Adipose tissue (tissue), 3 donors: Measurements from ENCODE around the gene R3HCC1L. TPM values are rescaled to one million over a fixed set of nuclear protein-coding genes. Genes with fewer than 3 reads are reported as not detected.
A peak's percentile ranks its signal among the peaks of the same experiment; 100 is the strongest.
"Not testable (repeated sequence)": the region's sequence is repeated elsewhere in the genome, so short reads cannot be mapped to it uniquely, and the experiment has no call there.

Experiments
- H3K27ac ChIP-seq: one replicate; pipeline ENCODE4 v1.5.1; 2013; ENCODE audit warnings: low read depth, low read length
- WGBS, 3 donors: extraction: QIAGEN DNeasy Blood & Tissue Kit; methylation state at CpG; one replicate each; pipeline ENCODE4 v1.1.7; 2013; 5-methylcytosine and 5-hydroxymethylcytosine counted together
- polyA plus RNA-seq, 3 donors: library from polyadenylated mRNA; stranded (reverse); fragments of 200-250 nt; gene quantifications; one replicate each; pipeline ENCODE4 v1.2.3, GENCODE V29; 2013
- donor health status: healthy with polysubstance abuse.
- donor health status: Bipolar disorder and iron deficiency.
- donor health status: healthy.

Gene R3HCC1L
- polyA plus RNA-seq, 3 donors: 4.6 to 9.2 (median 5.1) TPM

DNA sequence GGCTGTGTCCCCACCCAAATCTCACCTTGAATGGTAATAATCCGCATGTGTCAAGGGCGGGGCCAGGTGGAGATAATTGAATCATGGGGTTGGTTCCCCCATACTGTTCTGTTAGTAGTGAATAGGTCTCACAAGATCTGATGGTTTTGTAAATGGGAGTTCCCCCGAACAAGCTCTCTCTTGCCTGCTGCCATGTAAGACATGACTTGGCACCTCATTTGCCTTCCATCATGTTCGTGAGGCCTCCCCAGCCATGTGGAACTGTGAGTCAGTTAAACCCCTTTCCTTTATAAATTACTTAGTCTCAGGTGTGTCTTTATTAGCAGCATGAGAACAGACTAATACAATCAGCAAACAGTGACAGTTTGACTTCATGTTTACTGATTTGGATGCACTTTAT, 14.6 kb upstream of the R3HCC1L start:
- 81 to 86% (median 86%) methylated on average over 4 of the region's 4 CpGs for WGBS, 3 donors
- no peak overlapping the region for H3K27ac ChIP-seq

DNA sequence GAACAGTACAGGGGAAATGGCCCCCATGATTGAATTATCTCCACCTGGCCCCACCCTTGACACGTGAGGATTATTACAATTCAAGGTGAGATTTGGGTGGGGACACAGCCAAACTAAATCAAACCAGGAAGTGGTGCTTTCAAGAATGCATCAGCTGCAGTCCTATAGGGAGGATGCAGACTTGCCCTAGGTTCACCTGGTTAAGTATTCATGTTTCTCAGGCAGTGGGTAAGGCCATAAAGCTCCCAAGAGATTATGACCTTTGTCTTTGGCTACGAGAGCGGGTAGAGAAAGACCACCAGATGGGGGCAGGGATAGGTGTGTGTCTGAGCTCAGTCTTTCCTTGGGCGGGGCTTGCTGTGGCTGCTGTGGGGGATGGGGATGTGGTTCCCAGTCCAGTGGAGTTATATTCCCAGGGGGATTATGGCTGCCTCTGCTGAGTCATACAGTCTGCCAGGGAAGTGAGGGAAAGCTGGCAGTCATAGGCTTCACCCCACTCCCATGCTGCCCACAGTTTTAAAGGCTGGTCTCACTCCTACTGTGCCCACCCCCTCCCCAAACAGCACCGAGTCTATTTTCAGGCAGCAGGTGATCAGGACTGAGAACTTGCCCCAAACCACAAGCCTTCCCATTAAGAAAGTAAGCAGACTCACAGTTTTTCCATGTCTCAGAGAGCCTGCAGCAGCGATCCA, 8.4 kb upstream of the R3HCC1L start:
- 70 to 81% (median 77%) methylated on average over 6 of the region's 6 CpGs for WGBS, 3 donors

DNA sequence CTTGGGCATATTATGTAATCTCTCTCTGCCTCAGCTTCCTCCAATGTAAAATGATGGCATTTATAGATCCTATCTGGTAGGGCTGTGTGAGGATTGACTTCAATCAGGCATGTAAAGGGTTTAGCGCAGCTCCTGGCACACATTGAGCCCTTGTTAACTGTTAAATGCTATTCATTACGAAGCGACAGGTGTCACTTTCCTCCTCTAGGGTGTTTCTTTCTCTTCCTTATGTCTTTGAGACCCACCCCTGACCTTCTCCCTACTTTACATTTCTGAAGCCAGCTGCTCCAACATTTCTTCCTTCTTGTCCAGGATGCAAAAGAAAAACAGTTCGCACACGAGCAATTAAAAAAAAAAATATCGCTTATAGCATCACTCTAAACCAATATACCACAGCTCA, 5.7 kb upstream of the R3HCC1L start:
- H3K27ac ChIP-seq: no peak overlapping the region
- WGBS, 3 donors: 69 to 84% (median 82%) methylated on average over 6 of the region's 6 CpGs

More for the DNA sequence above, 8.4 kb upstream of the R3HCC1L start:
- no peak overlapping the region for H3K27ac ChIP-seq

DNA sequence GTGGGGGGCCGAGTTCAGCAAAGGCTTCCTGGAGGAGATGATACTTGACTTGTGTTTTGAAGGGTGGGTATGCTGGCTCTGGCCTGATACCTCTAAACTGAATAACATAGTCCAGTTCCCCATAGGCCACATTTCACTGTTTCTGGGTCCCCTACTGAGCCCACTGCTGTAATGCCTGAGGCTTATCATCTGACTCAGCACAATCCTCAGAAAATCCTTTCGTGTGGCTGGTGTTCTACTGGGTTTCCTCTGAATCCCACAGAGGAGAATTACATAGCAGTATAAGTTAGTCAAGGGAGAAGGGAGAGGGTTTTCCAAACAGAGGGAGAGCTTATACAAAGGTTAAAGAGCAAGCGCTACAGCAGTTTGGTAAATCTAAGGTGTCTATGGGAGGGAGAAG, 2.8 kb upstream of the R3HCC1L start:
- 79 to 84% (median 82%) methylated on average over 3 of the region's 3 CpGs for WGBS, 3 donors
- no peak overlapping the region for H3K27ac ChIP-seq

DNA sequence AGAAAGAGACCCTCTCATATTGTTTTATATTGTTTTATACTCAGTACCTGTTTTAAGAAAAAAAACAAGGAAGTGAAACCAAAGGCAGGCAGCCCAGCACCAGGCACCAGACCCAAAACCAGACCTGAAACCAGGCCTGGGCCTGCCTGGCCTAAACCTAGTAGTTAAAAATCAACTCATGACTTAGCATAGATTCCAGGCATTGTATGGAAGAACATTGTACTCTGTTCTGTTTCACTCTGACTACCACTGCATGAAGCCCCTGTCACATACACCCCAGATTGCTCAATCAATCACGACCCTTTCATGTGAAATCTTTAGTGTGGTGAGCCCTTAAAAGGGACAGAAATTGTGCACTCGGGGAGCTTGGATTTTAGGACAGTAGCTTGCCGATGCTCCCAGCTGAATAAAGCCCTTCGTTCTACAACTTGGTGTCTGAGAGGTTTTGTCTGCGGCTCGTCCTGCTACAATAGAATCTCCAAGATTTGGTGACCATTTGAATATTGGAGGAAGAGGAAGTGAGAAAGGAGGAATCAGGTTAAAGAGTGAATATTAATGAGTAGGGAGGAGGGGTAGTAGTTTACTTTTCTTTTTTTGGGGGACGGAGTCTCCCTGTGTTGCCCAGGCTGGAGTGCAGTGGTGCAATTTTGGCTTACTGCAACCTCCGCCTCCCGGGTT, 1.2 kb upstream of the R3HCC1L start:
- not testable (repeated sequence) for H3K27ac ChIP-seq
- WGBS, 3 donors: 92 to 94% (median 93%) methylated on average over 9 of the region's 9 CpGs

DNA sequence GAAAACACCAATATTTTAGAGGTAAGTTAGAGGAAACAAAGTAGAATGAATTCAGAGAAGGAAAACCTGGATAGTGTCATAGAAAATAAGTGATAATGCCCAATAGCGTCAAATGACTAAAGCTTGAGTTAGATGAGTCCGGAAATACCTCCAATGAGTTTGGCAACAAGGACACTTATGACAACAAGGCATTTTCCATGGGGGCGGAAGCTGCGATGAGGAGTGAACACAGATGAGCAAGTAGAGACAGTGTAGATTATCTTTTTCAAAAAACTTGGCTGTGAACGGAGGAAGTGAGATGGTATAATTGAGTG, 383 bp upstream of the R3HCC1L start:
- H3K27ac ChIP-seq: no peak overlapping the region
- WGBS, 3 donors: 62 to 74% (median 71%) methylated on average over 5 of the region's 5 CpGs

DNA sequence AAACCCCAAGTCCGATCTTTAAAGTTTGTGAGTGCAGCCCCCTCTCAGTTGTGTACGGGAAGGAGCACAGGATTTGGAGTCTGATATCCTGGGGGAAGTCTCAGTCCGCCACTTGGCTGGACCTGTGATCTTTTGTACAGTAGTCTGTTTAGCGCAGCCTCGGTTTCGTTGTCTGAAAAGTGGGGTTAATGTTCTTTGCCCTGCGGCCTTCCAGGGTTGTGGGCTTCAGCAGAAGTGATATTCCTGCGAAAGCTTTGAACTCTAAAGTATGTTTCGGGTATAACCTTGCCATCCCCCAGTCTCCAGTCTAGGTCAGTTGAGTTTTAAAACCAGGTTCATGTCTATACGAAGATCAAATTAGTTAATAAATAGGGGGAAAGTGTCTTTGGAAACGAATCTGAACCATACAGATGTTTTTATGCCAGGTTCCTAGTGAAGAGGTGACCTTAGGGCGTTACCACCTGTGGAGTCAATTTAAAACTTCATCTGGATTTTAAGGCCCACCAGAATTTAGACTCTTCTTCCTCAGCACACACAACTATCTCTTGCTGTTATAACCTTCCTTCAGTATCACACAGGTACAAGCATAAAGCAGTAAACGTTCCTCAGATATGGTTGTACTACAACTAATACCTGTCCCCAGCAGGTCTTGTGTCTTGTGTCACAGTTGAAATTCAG, 904 bp downstream of the R3HCC1L start:
- H3K27ac ChIP-seq: peak overlapping the region; percentile 43
- WGBS, 3 donors: 8 to 21% (median 19%) methylated on average over 13 of the region's 13 CpGs

DNA sequence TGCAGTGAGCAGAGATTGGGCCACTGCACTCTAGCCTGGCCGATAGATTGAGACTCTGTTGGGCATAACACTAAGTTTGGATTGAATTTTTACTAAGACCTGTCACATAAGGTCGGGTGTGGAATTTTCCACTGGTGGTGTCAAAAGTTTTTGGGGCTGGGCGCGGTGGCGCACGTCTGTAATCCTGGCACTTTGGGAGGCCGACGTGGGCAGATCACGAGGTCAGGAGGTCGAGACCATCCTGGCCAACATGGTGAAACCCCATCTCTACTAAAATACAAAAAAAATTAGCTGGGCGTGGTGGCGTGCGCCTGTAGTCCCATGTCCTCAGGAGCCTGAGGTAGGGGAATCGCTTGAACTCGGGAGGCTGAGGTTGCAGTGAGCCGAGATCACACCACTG, 2.3 kb downstream of the R3HCC1L start:
- WGBS, 3 donors: 94 to 98% (median 96%) methylated on average over 16 of the region's 16 CpGs
- H3K27ac ChIP-seq: not testable (repeated sequence)

DNA sequence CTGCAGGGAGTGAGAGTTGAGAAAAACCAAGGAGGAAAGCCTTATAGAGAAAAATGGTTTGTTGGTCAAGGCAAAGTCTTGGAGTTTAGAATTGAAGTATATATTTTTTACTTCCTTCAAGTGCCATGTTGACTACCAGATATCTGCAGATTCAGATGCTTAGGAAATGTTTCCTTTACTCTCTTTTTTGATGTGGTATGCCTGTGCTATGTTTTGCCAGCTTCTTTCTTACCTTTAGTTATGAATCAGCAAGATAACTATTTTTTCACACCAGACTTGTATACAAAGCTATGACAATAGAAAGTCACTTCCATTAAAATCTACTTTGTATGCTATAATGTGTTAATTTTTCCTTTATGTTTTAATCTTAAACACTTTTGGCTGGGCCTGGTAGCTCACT, 3.6 kb downstream of the R3HCC1L start:
- H3K27ac ChIP-seq: no peak overlapping the region

DNA sequence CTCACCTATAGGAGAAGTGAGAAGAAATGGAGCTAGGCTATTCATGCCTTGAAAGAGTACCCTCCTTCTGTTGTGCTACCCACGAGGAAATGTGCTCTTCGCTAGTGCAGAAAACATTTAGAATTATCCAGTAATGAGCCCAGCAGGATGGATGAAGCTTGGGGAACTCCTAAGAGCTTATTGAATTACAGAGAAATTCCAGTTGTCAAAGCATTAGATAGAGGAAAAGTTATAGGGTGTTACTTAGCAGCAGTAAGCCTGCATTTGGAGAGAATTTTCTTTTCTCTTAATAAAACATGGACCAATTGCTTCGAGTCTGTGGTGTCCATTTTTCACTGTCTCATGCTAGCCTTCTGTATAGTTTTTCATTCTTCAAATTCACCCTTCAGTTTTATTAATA, 5.0 kb downstream of the R3HCC1L start:
- H3K27ac ChIP-seq: no peak overlapping the region
- WGBS, 3 donors: 75 to 81% (median 79%) methylated on average over 3 of the region's 3 CpGs

DNA sequence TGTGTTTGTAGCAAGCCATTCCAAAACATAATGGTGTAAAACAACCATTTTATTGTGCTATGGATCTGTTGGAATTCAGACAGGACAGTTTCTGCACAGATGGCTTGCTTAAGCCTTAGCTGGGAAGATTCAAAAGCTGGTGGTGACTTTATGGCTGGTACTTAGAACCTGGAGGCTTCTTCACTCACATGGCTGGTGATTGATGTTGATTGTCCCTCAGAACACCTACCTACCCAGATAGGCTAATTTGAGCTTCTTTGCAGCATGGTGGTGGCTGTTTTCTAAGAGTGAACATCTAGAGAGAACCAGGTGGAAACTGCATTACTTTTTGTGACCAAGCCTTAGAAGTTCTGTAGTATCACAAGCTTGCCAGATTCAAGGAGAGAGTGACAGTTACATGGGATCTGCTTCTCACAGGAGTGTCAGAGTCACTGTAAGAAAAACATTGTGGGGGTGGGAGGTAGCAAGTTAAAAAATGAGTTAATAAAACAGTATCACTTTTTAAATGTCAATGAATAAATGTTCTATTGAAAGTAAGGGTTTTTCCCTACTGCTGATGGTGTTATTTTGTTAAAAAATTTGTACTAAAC, 7.1 kb downstream of the R3HCC1L start:
- no peak overlapping the region for H3K27ac ChIP-seq

DNA sequence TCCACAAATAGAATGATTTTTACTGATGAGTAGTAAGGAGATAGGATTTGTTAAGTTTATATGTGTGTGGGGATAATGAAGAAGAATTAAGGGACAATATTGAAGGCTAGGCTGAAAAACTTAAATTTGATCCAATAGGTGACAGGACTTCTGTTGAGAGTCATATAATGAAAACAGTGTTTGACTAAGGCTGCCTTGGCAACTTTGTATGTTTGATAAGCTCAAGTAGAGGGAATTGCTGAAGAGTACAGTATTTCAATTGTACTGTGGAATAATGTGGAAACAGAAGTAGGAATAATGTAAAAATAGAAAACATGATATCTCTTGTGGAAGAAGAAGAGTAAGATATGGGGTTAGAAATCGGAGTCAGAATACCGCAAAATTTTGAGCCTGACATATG, 10.5 kb downstream of the R3HCC1L start:
- 76 to 98% (median 86%) methylated on average over 2 of the region's 2 CpGs for WGBS, 3 donors

DNA sequence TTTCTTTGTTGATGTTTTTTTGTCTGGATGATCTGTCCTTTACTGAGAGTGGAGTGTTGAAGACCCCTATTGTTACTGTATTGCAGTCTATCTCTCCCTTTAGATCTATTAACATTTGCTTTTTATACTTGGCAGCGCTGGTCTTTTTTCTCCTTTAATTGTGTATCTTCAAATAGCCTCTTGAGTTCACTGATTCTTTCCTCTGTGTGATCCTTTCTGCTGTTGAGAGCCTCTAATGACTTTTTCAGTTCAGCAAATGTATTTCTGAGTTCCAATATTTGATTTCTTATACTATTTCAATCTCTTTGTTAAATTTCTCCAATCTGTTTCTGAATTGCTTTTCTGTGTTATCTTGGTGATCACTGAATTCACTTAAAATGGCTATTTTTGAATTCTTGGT, 15.4 kb downstream of the R3HCC1L start:
- WGBS, 3 donors: 96 to 100% (median 100%) methylated on average over 1 of the region's 1 CpG

More for the DNA sequence above, 10.5 kb downstream of the R3HCC1L start:
- no peak overlapping the region for H3K27ac ChIP-seq

DNA sequence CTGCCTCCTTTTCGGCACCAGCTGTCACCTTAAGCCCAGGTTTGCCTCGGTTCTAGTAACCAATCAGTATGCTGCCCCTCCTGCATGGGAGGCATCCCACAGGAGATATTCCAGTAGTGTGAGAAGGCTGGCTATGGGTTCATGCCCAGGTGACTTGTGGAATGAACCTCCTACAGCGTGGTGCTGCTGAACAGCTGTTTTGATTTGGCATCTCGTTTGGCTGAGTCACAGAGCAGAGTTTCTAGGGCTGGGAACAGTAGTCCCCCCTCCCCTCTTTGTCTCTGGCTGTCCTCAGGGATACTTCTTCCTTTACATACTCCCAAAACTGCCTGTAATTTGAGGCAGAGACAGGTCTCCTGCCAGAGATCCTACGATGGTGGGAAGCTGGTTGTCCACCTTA, 16.1 kb downstream of the R3HCC1L start:
- 95 to 96% (median 95%) methylated on average over 5 of the region's 5 CpGs for WGBS, 3 donors
- H3K27ac ChIP-seq: no peak overlapping the region

More for the DNA sequence above, 15.4 kb downstream of the R3HCC1L start:
- no peak overlapping the region for H3K27ac ChIP-seq

DNA sequence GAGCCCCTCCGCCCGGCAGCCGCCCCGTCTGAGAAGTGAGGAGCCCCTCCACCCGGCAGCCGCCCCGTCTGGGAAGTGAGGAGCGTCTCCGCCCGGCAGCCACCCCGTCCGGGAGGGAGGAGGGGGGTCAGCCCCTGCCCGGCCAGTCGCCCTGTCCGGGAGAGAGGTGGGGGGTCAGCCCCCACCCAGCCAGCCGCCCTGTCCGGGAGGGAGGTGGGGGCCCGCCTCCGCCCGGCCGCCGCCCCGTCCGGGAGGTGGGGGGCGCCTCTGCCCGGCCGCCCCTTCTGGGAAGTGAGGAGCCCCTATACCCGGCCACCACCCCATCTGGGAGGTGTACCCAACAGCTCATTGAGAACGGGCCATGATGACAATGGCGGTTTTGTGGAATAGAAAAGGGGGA, 18.3 kb downstream of the R3HCC1L start:
- whole genome bisulfite sequencing, 3 donors: 88 to 95% (median 88%) methylated on average over 19 to 20 of the region's 30 CpGs
- not testable (repeated sequence) for H3K27ac ChIP-seq

DNA sequence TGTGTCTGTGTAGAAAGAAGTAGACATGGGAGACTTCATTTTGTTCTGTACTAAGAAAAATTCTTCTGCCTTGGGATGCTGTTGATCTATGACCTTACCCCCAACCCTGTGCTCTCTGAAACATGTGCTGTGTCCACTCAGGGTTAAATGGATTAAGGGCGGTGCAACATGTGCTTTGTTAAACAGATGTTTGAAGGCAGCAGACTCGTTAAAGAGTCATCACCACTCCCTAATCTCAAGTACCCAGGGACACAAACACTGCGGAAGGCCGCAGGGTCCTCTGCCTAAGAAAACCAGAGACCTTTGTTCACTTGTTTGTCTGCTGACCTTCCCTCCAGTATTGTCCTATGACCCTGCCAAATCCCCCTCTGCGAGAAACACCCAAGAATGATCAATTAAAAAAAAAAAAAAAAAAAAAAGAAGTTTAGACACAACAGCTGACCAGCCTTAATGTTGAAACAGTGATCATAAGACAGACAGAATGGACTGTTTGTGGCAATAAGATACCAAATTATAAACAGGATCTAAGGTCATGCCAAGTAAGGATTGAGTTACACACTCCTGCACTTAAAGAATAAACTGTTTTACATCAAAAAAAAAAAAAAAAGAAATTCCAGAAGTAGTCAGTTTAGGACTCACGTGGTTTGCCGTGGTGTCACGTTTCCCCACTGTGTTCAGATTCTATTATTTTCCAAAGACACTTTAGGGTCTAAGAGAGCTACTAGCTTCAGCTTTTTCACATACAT, 18.9 kb downstream of the R3HCC1L start:
- WGBS, 3 donors: 58 to 77% (median 64%) methylated on average over 8 of the region's 8 CpGs
- not testable (repeated sequence) for H3K27ac ChIP-seq

DNA sequence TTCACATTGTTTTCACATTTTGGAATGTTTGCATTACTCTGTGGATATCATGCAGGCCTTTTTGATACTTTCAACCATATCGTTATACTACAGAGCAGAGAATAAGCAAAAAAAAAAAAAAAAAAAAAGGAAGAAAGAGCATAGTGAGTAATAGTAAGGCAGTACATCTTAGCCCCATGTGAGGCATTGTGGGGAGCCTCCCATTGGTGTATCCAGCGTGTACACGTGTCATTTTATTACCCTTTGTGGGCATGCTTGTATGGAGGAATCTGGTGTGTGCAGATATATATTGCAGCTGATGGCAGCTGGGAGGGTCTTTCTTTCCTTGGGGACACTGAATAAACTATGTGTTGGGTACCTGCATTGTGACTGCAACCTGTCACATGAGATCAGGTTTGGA, 19.6 kb downstream of the R3HCC1L start:
- 89% methylated on average over 3 of the region's 3 CpGs for WGBS, 3 donors
- no peak overlapping the region for H3K27ac ChIP-seq

DNA sequence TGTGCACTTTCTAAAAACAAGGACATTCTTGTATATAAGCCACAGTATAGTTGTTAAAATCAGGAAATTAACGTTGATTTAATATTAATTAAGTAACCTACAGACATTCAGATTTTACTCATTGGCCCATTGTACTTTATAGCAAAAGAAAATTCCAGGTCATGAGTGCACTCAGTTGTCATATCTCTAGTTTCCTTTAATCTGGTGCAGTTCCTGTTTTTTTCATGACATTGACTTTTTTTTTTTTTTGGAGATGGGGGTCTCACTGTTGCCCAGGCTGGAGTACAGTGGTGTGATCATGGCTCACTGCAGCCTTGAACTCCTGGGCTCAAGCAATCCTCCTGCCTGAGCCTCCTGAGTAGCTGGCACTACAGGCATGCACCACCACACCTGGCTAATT, 24.1 kb downstream of the R3HCC1L start:
- no peak overlapping the region for H3K27ac ChIP-seq
- WGBS, 3 donors: 75 to 95% (median 80%) methylated on average over 1 of the region's 1 CpG

DNA sequence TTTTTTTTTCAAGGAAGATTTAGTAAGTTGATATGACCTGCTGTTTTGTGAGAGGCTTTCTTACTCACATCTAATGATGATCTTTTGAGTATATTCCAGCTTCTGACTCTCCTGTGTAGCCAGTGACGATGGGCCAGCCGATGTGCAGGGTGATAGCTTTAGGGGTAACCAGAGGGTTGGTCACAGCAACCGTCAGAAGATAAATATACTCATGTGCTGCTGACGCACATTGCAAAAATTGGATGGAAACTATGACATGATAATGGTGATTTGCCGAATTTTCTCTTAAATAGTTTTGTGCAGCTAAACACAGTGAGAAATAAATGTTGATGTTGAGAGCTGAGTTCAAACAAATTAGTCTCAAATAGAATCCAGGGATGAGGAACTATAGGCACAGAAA, 29.5 kb downstream of the R3HCC1L start:
- H3K27ac ChIP-seq: no peak overlapping the region
- WGBS, 3 donors: 94 to 96% (median 96%) methylated on average over 5 of the region's 5 CpGs
